Bronchial epithelial cell (primary cell): ENCODE measurements around the gene ARSI. TPM values are rescaled to one million over a fixed set of nuclear protein-coding genes. Genes with fewer than 3 reads are reported as not detected.

Experiments
- DNase-seq: peaks from one replicate; pipeline ENCODE4 v3.0.0-alpha.2; 2010; ENCODE audit warnings: low read depth
- FAIRE-seq: peaks from 2 replicates; lab custom pipeline; 2011; peaks lifted over from hg19 to GRCh38; lab: Jason Lieb, UNC
- H3K27me3 ChIP-seq: 2 replicates; pipeline ENCODE4 v1.5.1; 2011; ENCODE audit warnings: low read length; ENCODE audit not compliant: control insufficient read depth, insufficient read depth
- H3K36me3 ChIP-seq: 2 replicates; pipeline ENCODE4 v1.5.1; 2011; ENCODE audit warnings: low read length; ENCODE audit not compliant: control insufficient read depth, insufficient read depth
- H3K4me3 ChIP-seq: 2 replicates; pipeline ENCODE4 v1.5.1; 2011; ENCODE audit warnings: mild to moderate bottlenecking, low read depth, low read length, control low read depth
- total RNA-seq: library from RNA; depleted of rRNA; stranded (reverse); fragments of >200 nt; gene quantifications from 2 replicates; pipeline ENCODE4 v1.2.1, GENCODE V29; 2014
- TF ChIP-seq, protein P1 (sequence below): IDR thresholded peaks from 2 replicates; pipeline ENCODE4 v1.5.1; 2011; ENCODE audit warnings: mild to moderate bottlenecking, moderate library complexity, low read length, control low read depth, inconsistent platforms; ENCODE audit not compliant: insufficient read depth, severe bottlenecking

ARSI gene
- total RNA-seq, 1 donor from 2014 or later = 5.8 TPM

DNA sequence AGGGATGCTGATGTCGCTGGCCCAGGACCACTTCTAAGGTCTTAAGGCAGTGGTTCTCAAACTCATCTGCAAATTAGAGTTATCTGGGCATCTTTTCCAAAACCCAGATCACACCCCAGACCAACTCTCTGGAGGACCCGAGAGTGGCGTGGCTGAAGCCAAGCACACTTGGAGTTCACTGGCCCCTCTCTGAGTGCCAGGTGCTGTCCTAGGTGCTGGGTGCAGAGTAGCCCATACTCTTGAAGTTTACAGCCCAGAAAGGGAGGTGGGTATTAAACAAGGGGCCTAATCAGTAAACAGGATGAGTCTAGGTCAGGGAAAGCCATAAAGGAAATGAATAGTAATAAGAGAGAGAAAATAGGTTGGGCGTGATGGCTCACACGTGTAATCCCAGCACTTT is 30.8 kb downstream of the ARSI start:
- Histone ChIP-seq H3K4me3 (no peak overlapping the region), H3K36me3 (no peaks in the 10 kb centered on the region), H3K27me3 (no peaks in the 10 kb centered on the region)
- DNase-seq (no peak), FAIRE-seq (no peak)
- TF ChIP-seq, protein P1, sequence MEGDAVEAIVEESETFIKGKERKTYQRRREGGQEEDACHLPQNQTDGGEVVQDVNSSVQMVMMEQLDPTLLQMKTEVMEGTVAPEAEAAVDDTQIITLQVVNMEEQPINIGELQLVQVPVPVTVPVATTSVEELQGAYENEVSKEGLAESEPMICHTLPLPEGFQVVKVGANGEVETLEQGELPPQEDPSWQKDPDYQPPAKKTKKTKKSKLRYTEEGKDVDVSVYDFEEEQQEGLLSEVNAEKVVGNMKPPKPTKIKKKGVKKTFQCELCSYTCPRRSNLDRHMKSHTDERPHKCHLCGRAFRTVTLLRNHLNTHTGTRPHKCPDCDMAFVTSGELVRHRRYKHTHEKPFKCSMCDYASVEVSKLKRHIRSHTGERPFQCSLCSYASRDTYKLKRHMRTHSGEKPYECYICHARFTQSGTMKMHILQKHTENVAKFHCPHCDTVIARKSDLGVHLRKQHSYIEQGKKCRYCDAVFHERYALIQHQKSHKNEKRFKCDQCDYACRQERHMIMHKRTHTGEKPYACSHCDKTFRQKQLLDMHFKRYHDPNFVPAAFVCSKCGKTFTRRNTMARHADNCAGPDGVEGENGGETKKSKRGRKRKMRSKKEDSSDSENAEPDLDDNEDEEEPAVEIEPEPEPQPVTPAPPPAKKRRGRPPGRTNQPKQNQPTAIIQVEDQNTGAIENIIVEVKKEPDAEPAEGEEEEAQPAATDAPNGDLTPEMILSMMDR = no peak

DNA sequence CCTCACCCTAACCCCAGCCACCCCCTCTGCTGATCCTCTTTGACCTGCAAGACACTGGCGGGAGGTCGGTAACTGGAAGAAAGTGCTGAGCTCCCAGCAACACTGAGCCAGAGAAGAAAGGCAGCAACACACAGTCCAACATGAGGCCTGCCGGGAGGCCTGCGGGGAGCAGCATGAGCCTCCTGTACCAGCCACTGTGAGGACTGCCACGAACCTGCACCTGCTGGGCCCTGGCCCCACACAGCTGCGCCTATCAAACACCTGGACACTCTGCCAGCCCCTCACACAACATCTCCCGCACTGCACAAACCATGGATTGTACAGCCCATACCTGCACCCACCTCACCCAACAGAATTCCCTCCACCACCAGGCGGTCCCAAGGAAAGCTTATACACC is 31.4 kb downstream of the ARSI start:
- FAIRE-seq = no peak
- TF ChIP-seq, protein P1 = no peak
- H3K36me3 ChIP-seq = no peaks in the 10 kb centered on the region
- H3K27me3 ChIP-seq = no peaks in the 10 kb centered on the region
- no peak for DNase-seq
- no peak overlapping the region for H3K4me3 ChIP-seq

DNA sequence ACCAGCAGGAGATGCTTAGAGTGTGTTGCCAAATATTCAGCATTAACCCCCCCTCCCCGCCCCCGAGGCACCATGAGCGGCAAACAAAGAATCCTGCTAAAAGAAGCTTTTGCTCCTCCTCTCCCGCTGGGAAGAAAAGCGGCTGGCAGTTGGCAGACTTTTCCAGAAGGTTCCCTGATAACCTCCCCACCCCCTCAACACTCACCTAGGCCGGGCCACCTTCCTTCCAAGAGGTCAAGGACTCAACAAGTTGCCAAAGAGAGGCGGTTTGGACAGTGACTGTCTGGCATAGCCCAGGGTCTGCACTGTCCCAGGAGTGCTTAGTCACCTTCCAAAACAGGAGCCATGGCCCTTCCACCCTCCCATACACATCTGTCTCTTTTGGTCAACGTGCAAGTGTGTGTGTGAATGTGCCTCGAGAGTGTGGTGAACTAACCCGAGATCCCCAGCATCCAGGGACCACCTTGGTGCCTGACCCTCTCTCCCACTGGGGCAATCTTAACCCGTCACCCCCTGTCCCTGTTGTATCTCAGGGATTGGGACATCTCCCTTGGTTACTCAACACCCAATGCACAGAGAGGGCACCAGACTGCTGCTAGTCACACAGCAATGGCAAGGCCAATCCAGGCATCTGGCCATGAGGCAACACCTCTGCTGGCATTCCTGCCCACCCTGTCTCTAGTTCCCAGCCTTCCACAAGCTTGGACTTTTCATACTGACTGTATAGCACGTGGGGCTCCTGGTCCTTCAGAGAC is 32.0 kb downstream of the ARSI start:
- DNase-seq = no peak
- TF ChIP-seq, protein P1 = no peak
- Histone ChIP-seq H3K27me3 (no peaks in the 10 kb centered on the region), H3K4me3 (no peak overlapping the region), H3K36me3 (no peaks in the 10 kb centered on the region)
- peak; percentile 50 for FAIRE-seq

DNA sequence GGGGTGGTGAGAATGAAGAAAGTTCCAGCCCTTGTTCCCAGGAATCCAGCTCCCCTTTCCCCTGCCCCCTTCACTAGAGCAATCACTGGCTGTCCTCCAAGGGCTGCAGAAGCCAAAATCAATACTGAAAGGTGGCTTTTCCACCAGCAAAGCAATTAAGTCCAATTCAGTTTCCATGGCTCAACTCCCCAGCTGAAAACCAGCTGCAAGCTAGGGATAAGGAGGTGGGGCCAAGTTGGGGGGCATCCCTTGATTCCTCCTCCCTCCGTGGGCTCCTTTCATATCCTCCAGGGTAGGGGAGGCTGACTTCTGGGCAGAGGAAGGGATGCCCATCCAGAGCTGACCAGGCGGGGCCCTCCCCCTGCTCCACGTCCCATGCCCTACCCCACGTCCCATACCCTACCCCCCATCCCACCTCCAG is 35.8 kb downstream of the ARSI start:
- TF ChIP-seq, protein P1 = no peak
- no peaks in the 10 kb centered on the region for H3K36me3 ChIP-seq
- H3K27me3 ChIP-seq = peaks cover 2% of the 10 kb centered on the region
- FAIRE-seq = no peak
- H3K4me3 ChIP-seq = no peak overlapping the region
- no peak for DNase-seq

DNA sequence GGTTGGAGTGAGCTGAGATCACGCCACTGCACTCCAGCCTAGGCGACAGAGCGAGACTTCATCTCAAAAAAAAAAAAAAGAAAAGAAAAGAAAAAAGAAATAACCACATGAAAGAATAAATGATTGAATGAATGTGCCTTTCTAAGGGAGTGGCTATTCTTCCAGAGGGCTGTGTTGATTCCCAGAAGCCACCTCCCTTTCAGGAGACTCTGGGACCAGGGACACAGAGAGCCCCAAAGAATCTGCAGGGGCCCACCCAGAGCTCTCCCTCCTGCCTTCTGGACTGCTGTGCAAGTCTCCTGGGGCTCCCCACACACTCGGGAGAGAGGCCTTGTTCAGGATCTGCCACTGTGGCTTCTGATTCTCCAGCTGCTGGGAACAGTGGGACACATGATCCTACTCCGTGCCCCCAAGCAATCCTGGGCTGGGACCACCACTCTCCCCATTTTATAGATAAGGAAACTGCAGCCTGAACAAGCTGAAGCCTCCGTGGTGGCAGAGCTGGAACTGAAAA is 36.8 kb downstream of the ARSI start:
- no peak for DNase-seq
- peaks cover 2% of the 10 kb centered on the region for H3K27me3 ChIP-seq
- H3K4me3 ChIP-seq = no peak overlapping the region
- no peak for FAIRE-seq
- H3K36me3 ChIP-seq = no peaks in the 10 kb centered on the region
- TF ChIP-seq, protein P1 = no peak
